HFFc6 (cell line): ENCODE measurements around the gene HMCN1. TPM values are rescaled to one million over a fixed set of nuclear protein-coding genes. Genes with fewer than 3 reads are reported as not detected.

ENCODE experiments used
- DNase-seq: peaks from one replicate; pipeline ENCODE4 v3.0.0-alpha.2; 2018
- H3K27ac Mint-ChIP-seq: 2 replicates; pipeline ENCODE4 v1.8.0; 2020; ENCODE audit warnings: mild to moderate bottlenecking, mixed read lengths
- H3K27me3 Mint-ChIP-seq: 2 replicates; pipeline ENCODE4 v1.8.0; 2021; ENCODE audit warnings: mild to moderate bottlenecking, moderate library complexity, mixed read lengths; ENCODE audit not compliant: insufficient read depth
- H3K36me3 Mint-ChIP-seq: 2 replicates; pipeline ENCODE4 v1.8.0; 2021; ENCODE audit warnings: low read depth, mixed read lengths
- H3K4me1 Mint-ChIP-seq: 2 replicates; pipeline ENCODE4 v1.8.0; 2020; ENCODE audit warnings: low read depth, mixed read lengths
- H3K4me3 Mint-ChIP-seq: 2 replicates; pipeline ENCODE4 v1.8.0; 2020; ENCODE audit warnings: mild to moderate bottlenecking, moderate library complexity, mixed read lengths
- H3K9me3 Mint-ChIP-seq: 2 replicates; pipeline ENCODE4 v1.8.0; 2020; ENCODE audit warnings: mild to moderate bottlenecking, mixed read lengths
- CTCF ChIP-seq: fragments of 200-600 bp; sonication (generic); IDR thresholded peaks from 2 replicates; pipeline ENCODE4 v1.5.0; 2021; ENCODE audit warnings: antibody characterized with exemption, mild to moderate bottlenecking
- total RNA-seq, 6 experiments: library from RNA; stranded (reverse); fragmentation: NEBNext Ultra II Directional; extraction: Animal tissue kit (Norgen Biotek cat#: 25700); gene quantifications; 2 replicates in 1 of 6; 3 replicates in 5 of 6; pipeline ENCODE4 v1.2.3, GENCODE V29; 2021

Gene HMCN1
- total RNA-seq, 6 experiments from 2014 or later: 1.2 to 1.8 (median 1.5) TPM

GRCh38 chr1:185862235-185862634 is 128.0 kb downstream of the HMCN1 start:
- peak; percentile 16 for DNase-seq
- Mint-ChIP-seq H3K9me3 (no peaks in the 10 kb centered on the region), H3K4me1 (peaks cover 71% of the 10 kb centered on the region), H3K36me3 (0 out of 2 replicates have a peak, but pooled peaks cover under 1% of the 10 kb centered on the region), H3K4me3 (no peak overlapping the region), H3K27me3 (no peaks in the 10 kb centered on the region), H3K27ac (peak overlapping the region; percentile 73)
- TF ChIP-seq CTCF: no peak

- H3K9me3 Mint-ChIP-seq: no peaks in the 10 kb centered on the region
- no peaks in the 10 kb centered on the region for H3K27me3 Mint-ChIP-seq
- TF ChIP-seq CTCF: no peak
- peaks cover 61% of the 10 kb centered on the region for H3K4me1 Mint-ChIP-seq
- peaks cover 5% of the 10 kb centered on the region; the same call in 1 of the 2 replicates for H3K36me3 Mint-ChIP-seq
- H3K4me3 Mint-ChIP-seq: no peak overlapping the region; the same call in 1 of the 2 replicates
- H3K27ac Mint-ChIP-seq: peak overlapping the region; percentile 75
- no peak for DNase-seq
These were observed 130.1 kb downstream of the HMCN1 start for GRCh38 chr1:185864331-185864730.

- Mint-ChIP-seq H3K27me3 (no peaks in the 10 kb centered on the region), H3K9me3 (no peaks in the 10 kb centered on the region), H3K27ac (peak overlapping the region; percentile 75), H3K4me3 (no peak overlapping the region), H3K4me1 (peaks cover 58% of the 10 kb centered on the region), H3K36me3 (peaks cover 5% of the 10 kb centered on the region; the same call in 1 of the 2 replicates)
- TF ChIP-seq CTCF: no peak
- DNase-seq: peak; percentile 88
These were observed 130.8 kb downstream of the HMCN1 start for GRCh38 chr1:185864889-185865517.

GRCh38 chr1:185869590-185869989 is 135.4 kb downstream of the HMCN1 start:
- Mint-ChIP-seq H3K36me3 (peaks cover 5% of the 10 kb centered on the region; the same call in 1 of the 2 replicates), H3K4me1 (peaks cover 12% of the 10 kb centered on the region), H3K27me3 (no peaks in the 10 kb centered on the region), H3K4me3 (no peak overlapping the region), H3K27ac (no peak overlapping the region), H3K9me3 (no peaks in the 10 kb centered on the region)
- TF ChIP-seq CTCF: no peak
- DNase-seq: no peak

- Mint-ChIP-seq H3K4me1 (no peaks in the 10 kb centered on the region), H3K9me3 (no peaks in the 10 kb centered on the region), H3K4me3 (no peak overlapping the region), H3K27me3 (peaks cover 1% of the 10 kb centered on the region; the same call in 1 of the 2 replicates), H3K27ac (no peak overlapping the region), H3K36me3 (peaks cover 5% of the 10 kb centered on the region; the same call in 1 of the 2 replicates)
- no peak for TF ChIP-seq CTCF
- DNase-seq: no peak
These were observed 137.5 kb downstream of the HMCN1 start for GRCh38 chr1:185871627-185872150.
